Retina (tissue), 1 donor: ENCODE results near the gene TTN.
"Not testable (repeated sequence)": the region's sequence is repeated elsewhere in the genome, so short reads cannot be mapped to it uniquely, and the experiment has no call there.

ENCODE experiments used
- DNase-seq: peaks from one replicate; pipeline ENCODE4 v3.0.0-alpha.2; 2016

Gene TTN

DNA sequence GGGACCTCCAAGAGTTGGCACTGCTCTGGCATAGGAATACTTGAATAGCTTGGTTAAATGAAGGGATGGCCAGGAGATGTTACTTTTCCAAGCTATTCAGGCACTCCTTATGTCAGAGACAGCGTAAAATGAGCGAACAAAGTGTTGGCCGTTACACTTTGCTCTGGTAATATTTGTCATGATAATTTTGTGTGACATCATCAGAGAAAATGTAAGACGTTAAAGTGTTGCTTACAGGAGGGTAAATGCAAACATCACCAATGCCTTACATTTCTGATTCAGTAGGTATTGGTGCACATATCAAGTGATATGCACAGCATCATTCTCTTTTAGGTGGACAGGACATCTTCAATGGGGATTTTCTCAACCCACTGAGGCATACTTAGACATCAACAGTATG is 281.0 kb downstream of the TTN start:
- DNase-seq: no peak

DNA sequence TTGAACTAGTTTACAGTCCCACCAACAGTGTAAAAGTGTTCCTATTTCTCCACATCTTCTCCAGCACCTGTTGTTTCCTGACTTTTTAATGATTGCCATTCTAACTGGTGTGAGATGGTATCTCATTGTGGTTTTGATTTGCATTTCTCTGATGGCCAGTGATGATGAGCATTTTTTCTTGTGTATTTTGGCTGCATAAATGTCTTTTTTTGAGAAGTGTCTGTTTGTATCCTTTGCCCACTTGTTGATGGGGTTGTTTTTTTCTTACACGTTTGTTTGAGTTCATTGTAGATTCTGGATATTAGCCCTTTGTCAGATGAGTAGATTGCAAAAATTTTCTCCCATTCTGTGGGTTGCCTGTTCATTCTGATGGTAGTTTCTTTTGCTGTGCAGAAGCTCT is 281.8 kb downstream of the TTN start:
- DNase-seq: not testable (repeated sequence)

DNA sequence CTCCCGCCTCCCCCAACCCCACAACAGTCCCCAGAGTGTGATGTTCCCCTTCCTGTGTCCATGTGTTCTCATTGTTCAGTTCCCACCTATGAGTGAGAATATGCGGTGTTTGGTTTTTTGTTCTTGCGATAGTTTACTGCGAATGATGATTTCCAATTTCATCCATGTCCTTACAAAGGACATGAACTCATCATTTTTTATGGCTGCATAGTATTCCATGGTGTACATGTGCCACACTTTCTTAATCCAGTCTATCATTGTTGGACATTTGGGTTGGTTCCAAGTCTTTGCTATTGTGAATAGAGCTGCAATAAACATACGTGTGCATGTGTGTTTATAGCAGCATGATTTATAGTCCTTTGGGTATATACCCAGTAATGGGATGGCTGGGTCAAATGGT is 282.2 kb downstream of the TTN start:
- DNase-seq: not testable (repeated sequence)

DNA sequence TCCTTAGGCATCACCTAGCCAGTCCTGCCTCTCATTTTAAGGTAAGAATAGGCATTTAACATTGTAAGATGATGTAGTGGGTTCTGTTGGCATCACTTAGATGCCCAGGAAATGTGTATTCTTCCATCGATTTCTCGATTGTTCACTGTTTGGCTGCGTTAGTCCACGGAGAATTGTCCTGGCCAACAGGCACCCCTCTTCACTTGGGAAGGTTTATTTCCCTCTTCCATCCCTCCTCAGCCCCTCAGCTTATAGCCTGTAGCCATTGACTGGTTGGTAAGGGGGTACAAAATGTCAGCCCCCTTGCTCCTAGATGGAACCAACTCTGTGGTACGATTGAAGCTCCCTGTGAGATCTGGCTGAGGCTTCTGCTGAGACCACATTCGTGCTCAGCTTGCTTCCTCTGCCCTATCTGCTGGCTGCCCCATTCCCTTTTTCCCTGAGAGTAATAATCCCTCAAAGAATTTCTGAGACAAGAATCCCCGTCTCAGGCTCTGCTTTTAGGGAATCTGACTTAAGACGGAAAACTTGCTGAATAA is 283.6 kb downstream of the TTN start:
- no peak for DNase-seq

DNA sequence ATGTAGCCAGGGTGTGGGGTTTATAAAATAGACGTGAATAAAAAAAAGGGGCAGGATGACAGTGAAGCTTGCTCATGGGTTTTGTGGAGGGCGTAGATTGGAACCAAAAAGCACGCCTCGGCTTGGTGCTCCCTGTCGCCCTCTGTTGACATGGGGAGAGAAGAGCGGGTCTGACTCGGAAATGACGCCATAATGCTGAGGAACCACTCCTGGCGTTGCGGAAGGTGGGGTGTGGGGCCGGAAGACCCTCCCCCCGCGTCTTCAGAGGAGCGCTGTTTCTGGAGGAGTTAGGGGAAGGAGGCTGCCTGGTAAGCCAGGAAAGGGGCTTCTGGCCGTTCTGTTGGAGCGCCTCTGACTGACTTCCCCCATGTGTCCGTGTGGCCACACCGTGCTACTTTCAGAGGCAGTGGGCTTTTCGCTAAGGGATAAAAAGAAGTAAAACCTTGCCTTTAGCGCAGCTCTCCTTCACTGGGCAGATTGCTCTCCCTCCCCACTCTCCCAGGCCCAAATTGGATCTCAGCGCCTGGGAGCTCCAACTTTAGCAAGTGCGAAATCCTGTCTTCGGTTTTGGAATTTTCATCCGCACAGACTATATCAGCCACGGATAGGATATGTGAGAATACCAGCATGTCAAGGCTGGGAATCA is 284.1 kb downstream of the TTN start:
- DNase-seq: peak; percentile 74

DNA sequence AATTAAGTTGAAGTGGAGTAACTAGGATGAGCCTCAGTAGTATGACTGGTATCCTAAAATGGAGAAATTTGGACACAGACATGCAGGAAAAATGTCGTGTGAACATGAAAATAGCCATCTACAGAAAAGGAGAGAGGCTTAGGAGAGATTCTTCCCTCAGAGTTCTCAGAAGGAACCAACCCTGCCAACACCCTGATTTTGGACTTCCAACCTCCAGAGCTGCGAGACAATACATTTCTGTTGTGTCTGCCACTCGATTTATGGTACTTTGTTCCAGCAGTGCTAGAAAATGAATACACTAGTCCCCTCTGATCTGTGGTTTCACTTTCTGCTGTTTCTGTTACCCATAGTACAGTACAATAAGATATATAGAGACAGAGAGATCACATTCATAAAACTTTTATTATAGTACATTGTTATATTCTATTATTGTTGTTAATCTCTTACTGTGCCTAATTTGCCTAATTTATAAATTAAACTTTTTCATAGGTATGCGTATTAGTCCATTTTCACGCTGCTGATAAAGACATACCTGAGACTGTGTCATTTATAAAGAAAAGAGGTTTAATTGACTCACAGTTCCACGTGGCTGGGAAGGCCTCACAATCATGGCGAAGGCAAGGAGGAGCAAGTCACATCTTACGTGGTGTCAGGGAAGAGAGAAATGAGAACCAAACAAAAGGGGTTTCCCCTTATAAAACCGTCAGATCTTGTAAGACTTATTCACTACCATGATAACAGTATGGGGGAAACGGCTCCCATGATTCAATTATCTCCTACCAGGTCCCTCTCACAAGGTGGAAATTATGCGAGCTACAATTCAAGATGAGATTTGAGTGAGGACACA is 285.7 kb downstream of the TTN start:
- no peak for DNase-seq

DNA sequence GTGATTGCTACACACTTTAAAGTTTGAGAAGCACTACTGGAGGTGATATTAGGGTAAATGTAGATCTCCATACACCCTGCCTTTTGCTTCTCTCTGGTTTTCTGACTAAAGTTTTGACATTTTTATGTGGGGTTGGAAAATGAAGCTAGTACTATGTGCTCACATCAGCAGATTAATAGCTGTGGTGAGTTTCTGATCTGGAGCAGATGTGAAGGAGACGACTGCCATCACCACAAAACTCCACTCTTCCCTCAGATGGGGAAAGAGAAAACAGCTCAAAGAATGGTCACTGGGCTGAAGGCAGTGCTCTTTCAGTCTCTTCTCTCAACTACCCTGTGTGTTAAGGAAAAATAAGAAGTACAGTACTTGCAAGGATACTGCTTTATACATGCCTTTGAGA is 289.7 kb downstream of the TTN start:
- no peak for DNase-seq

DNA sequence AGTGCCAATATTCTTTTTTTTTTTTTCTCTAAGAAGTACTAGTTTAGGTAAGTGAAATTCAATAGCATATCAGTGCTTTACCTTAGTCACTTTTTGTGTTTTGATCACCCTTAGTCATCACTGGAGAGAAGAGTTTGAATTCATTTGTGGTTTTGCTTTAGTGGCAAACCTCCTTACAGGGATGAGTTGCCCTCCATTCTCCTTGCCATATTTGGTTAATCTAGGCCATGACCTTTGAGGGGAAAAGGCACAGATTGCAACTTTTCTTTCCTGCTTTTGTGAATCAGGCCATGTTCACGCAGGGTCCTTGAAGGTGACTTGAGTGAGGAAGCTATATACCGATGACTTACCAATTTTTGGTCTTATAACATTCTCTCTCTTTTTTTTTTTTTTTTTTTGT is 292.6 kb downstream of the TTN start:
- DNase-seq: no peak

DNA sequence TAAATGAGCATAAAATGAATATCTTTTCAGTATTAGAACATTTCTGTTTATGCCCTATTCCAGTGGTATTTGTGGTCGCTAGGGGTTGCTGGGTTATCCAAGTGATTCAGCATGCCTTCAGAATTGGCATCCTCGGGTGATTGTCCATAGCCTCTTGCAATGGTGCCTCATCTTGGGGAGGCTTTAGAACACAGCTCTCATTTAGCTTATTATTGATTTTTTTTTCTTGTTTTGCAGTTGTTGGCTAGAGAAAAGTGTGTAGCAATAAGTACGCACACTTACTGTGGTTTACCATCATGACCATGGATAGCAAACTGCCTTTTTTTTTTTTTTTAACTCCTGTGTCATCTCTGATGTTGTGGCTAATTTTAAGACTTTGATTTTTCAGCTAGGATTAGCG is 293.3 kb downstream of the TTN start:
- no peak for DNase-seq

DNA sequence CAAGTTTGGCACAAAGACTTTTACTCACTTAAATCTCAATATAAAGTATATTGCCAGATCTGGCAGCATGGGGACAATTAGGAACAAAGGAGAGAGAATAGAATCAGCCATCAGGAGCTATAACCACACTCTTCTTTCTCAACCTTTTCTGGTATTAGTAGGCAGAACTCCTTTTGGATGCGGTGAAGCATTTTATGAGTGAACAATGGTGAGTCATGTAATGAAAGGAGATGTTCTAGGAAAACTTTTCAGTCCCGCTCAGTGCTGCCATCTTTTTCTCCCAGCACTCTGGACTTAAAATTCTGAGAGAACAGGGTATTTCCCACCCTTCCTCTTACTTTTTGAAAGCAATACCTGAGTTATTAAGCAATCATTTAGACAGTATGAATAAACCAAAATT is 294.7 kb downstream of the TTN start:
- peak; percentile 6 for DNase-seq

DNA sequence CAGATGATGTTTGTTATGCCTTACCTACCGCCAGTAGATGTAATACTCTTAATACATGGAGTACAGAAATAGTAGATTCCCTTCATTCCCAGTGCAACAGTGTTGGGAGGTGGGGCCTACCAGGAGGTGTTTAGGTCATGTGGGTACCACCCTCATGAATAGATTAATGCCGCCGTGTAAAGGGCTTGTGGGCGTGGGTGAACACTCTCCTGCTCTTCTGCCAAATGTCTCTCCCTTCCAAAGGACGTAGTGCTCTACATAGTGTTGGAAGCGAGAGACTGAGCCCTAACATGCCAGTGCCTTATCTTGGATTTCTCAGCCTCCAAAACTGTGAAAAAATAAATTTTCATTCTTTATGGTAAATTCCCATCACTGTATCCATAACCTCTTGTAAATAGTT is 296.8 kb downstream of the TTN start:
- no peak for DNase-seq

DNA sequence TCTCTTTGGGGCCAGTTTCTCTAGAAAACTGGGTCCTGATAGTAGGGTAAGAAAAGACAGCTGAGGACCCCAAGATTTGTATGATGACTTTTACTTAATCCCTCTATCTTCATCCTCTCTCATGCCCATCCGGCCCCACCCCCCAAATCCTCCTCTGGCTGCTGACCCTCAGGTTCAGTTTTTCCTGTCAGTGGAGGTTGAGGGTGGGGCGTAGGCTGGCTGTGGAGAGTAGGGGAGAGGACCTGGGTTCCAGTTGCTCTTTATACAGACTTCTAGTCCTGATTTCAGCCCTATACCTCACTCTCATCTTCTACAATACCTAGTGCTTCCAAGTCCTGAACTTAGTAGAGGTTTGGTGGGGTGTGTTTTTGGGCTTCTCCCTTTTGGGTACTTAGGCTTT is 298.6 kb downstream of the TTN start:
- DNase-seq: no peak

DNA sequence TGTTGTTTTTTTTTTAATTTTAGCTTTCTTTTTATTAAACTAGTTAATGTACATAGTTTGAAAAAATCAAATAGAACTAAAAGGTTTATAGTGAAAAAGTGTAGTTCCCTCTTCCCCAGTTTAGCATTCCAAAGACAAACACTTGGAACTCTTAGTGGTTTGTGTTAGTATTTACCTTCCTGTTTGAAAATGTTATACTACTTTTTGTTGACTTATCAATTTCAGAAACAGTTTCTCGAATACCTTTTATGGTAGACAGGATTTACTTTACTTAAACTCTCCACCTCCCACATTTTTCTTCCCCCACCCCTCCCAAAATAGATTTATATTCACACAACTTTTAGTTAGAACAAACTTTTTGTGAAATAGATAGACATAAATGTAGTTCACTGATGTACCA is 300.3 kb downstream of the TTN start:
- DNase-seq: no peak

DNA sequence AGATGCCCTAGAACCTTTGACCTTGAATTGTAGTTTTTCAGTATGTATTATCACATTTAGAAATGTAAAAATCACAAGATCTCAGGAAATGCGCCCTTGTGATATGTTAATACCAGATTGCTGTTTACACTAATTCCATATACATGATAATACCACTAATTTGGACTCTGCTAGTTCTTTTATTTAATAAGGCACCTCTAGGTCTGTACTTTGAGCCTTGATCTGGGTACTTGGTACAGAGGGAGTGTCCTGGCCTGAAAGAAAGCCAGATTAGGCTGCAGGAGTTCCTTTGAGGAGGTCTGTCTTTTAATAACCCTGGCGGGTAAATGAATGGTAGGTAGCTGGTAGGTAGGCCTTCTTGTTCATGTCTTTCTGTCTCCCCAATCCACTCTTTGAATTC is 300.7 kb downstream of the TTN start:
- DNase-seq: no peak

DNA sequence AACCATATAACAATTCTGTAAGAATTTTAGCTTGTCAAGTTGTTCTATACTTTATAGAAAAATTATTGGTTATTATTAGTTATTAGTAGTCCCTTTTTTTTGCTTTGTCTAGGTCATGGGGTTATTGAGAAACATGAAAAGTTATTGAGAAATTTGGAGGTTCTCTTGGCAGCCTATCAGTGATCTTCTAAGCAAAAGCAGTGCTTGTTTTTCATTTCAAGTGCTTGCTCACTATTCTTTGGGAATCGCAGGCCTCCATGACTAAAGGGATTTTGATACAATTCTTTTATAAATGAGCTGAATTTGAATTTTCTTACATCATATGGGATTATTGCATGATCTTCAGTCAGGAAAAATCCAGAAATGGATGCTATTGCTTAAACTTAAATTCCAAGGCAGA is 301.1 kb downstream of the TTN start:
- no peak for DNase-seq

DNA sequence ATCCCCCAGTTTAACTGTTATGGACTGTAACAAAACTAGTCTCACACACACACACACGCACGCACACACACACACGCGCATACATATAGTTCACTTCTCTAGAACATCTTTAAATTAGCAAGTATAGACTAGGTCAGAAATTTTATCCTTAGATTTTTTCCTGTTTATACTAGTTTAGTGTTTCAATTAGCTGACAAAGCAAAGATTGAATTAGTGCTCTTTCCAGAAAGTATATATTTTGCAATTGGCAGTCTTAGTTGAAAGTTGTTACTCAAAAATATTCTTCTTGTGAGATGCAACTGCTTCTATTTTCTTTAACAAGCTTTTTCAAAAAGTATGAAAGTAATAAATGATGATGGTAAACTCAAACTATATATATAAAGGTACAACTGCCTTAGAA is 304.5 kb downstream of the TTN start:
- no peak for DNase-seq

DNA sequence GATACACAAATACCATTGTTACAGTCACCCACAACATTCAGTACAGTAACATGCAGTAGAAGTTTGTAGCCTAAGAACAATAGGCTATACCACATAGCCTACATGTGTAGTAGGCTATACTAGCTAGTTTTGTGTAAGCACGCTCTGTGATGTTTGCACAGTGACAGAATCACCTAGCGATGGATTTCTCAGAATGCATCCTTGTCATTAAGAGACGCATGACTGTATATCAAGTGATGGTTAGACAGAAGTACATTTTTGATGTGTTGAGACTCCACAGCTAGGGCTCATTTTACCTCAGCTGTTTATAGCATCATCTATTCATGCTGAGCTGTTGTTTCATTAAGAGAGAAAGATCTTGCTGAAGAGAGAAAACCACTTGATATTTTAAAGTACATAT is 307.6 kb downstream of the TTN start:
- DNase-seq: no peak

DNA sequence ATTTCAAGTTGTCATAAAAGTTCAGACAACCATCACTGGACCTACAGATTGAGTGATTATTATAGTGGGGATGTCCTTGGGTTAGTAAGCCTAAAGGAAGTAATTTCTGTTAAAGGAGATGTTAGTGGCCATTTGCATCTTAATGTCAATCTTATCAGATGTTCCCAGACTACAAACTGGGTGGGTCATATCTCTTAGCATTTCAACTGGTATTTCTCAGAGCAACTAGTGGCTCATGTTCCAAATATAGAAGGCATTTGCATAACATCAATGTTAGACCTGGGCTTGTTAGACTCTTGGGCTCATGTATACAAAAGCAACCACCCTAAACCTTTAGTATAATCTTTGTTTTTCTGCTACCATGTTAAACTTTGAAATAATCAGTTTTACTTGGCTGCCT is 309.1 kb downstream of the TTN start:
- DNase-seq: no peak

DNA sequence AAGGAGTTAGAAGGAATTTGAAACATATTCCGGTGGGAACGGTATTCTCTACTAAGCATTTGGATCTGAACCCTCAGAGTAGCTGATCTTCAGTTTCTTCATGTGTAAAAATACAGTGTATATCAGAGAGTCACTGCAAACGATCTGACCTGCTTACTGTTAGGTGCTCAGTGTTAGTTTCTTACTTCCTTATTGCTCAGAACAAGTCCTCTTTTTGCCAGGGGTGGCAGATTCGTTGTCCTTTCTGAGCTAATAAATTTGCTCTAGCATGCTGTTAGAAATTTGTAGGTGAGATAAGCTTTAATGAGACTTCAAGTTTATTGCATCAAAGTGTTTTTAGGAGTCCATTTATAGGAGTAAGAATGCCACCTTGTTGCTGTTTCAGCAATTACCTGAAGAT is 311.2 kb downstream of the TTN start:
- DNase-seq: no peak

DNA sequence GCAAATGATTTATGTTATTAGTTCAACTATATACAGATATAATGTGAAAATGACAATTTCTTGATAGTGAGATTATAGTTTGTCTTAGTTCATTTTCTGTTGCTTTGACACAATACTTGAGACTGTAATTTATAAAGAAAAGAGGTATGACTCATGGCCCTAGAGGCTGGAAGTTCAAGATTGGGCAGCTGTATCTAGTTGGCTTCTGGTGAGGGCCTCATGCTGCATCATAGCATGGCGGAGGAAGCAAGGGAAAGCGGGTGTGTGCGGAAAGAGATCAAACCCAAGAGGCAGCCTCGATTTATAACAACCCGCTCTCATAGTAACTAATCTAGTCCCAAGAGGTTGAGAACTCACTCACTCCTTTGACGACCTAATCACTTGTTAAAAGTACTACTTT is 315.6 kb downstream of the TTN start:
- no peak for DNase-seq

DNA sequence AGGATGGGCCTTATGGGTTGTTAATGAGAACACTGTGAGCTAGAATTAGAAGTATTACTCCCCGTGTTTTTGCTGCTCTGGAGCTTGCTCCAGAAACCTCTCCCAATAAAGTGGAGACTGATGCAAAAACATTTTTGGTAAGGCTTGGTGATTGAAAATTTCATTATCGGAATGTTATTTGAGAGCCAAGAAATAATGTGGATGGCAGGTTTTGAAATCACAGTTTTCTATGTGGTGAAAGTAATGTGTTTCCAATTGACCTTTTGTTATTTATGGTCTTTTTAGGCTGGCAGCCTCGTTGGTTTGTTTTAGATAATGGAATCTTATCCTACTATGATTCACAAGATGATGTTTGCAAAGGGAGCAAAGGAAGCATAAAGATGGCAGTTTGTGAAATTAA is 321.9 kb downstream of the TTN start:
- no peak for DNase-seq

DNA sequence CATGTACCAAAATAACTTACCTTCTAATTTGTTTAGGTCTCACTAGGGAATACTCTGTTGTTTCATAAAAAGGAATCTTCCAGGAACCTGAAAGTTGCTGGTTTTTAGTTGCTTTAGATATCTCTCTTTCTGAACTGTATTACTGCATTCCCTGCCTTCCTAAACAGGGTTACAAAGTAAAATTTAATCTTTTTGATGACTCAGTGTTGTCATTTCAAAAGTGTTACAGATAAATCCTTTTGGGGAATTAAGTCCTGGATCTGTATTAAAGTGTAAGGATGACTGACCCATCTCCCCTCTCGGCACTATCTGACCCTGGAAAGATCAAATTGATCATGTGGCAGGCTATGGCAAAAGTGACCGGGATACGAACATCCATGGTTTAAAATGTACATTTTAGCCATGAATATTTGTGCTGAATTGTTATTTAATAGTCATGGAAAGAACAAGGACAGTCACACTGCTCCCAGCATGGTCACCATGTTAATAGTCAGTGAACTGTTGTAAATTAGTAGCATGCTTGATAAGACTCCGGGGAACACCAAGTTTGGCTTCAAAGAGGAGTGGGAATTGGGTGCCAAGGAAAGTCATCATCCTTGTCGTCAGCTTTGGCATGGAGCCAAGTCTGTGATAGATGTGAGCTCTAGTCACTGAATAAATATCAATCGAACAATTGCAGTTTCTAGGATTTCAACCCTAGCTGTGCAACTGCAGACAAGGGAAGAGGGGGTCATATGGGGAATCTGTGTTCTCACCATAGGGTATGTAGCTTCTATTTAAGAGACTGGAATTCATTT is 322.8 kb downstream of the TTN start:
- no peak for DNase-seq

DNA sequence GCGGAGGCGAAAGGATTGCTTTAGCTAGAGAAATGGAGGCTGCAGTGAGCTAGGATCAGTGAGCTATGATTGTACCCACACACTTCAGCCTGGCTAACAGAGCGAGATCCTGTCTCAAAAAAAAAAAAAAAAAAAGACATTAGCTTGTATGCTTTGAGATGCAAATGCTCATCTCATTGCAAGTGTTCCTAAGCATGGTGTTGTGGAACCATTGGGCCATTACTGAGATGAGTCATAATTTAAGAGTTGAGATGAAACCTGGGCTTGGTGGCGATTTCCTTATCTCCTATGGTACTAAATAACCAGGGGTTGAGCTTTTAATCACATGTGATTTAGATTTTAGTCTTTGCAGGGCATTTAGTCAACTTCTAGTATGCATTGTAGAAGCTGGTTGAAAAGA is 324.8 kb downstream of the TTN start:
- no peak for DNase-seq
